Measurements from ENCODE around the gene REEP5. TPM values are rescaled to one million over a fixed set of nuclear protein-coding genes. Genes with fewer than 3 reads are reported as not detected.

Gene REEP5
- total and polyA plus RNA-seq, 9 of the 15 experiments (the other 6 are each of a cell fraction or from before 2014, with no cell fraction given), result 14.7 to 102 (median 36.0) TPM

DNA sequence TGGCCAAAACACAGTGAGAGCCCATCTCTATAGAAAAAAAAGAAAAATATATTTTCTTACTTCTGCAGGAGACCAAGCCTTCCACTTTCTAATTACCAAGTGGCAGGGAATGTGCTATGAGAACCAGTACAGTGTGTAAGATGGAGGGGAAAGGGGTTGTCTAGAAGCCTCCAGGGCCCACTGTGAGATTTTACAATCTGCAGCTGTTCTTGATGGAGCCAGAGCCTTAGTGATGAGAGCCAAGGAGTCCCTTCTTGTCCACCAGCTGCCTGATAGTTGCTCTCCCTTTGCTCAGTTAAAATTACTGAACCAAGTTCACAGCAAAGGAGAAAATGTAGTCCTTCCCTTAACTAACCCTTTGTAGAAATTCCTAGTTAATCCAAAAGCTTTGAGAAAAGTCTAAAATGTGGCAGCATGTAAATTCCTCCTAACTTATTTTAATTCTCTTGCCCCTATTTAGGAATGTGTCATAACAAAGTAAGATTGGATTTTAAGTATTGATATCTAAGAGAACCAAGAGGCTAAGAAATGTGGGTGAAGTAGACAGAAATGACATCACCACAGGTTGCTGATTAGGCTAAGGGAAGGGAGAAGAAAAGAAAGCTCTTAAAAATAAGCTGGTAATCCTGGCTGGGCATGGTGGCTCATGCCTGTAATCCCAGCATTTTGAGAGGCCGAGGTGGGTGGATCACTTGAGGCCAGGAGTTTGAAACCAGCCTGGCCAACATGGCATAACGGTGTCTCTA, 41.6 kb downstream of the REEP5 start:
- Histone ChIP-seq H3K9ac (ENCODE audit: insufficient read depth in 1 of 2, low read depth in 2 of 2, low read length in 2 of 2) (no peak overlapping the region), H3K27me3 (ENCODE audit: control insufficient read depth in 2 of 2, insufficient read depth in 2 of 2, low read length in 2 of 2) (no peaks in the 10 kb centered on the region), H3K27ac (ENCODE audit: extremely low read depth, low read depth, low read length) (no peak overlapping the region), H3K4me1 (replicated peaks in 1 of 2; ENCODE audit: control insufficient read depth in 2 of 2, insufficient read depth in 2 of 2, low read length in 2 of 2) (peaks cover 0 to 16% of the 10 kb centered on the region in 2 experiments; a peak in 3 of 5 replicates), H3K79me2 (ENCODE audit: control insufficient read depth, insufficient read depth, low read length) (peaks cover 3% of the 10 kb centered on the region; the same call in 1 of the 3 replicates), H4K20me1 (replicated peaks; ENCODE audit: control insufficient read depth, insufficient read depth, low read length) (peaks cover 5% of the 10 kb centered on the region), H3K36me3 (ENCODE audit: control insufficient read depth, insufficient read depth, low read length) (peaks cover 79% of the 10 kb centered on the region), H3K9me1 (ENCODE audit: control insufficient read depth, insufficient read depth, low read length) (no peaks in the 10 kb centered on the region), H2AFZ (ENCODE audit: low read depth, low read length) (no peak overlapping the region), H3K9me3 (replicated peaks; ENCODE audit: control insufficient read depth, insufficient read depth, low read depth, low read length) (no peaks in the 10 kb centered on the region), H3K4me2 (ENCODE audit: insufficient read depth, low read length) (no peak overlapping the region), H3K4me3 (no peak overlapping the region)
- 83% methylated on average over 2 of the region's 2 CpGs for WGBS (ENCODE audit: insufficient coverage, low coverage, missing lambda C conversion rate)
- ATAC-seq (no peak), FAIRE-seq (no peak), DNase-seq (ENCODE audit: extremely low read depth in 1 of 4, low spot score in 3 of 4) (no peak)
- in situ Hi-C loops (cut with MboI), result no loop called here
- TF ChIP-seq PHB (CRISPR knock-in tag; IDR thresholded peaks at IDR 0.05), result no peak
- TF ChIP-seq RBM17 (IDR thresholded peaks at IDR 0.05; ENCODE audit: borderline replicate concordance, low read depth, low read length), result no peak
- TF ChIP-seq ZNF707 (CRISPR knock-in tag; conservative IDR thresholded peaks at IDR 0.05), result no peak
- TF ChIP-seq BRF1 (IDR thresholded peaks at IDR 0.05; ENCODE audit: borderline replicate concordance, extremely low read depth, insufficient read length), result no peak
- BruUV-seq (replicated peaks), result no TSS peak
- intact Hi-C loops (cut with micrococcal nuclease), result no loop called here
- ChIA-PET CTCF (ENCODE audit: low intra/inter-chr PET ratio) (no interaction called here), POLR2A (interaction anchor here (0.7 to 1.0 kb wide), 2 partner anchors 20 to 40 kb away, joined by 3 to 4 read pairs; no protein-coding TSS in a partner anchor)

DNA sequence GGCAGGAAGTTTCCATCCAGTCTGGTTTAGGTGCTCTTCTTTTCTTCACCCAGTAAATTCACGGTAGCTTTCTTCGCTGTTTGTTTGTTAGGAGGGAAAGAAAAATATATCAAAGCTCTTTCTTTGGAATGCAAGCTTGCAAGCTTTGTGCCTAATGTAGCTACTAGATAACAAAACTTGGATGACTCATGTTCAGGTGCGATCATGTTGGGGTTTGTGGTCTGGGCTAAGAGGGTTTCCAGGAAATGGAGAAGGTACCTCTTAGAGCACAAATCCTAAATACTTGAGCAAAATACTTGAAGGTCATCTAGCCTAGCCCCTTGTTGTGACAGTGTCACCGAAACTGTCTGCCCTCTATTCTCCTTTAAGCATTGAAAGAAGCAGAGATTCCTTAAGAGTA, 43.3 kb downstream of the REEP5 start:
- ATAC-seq, result peak; percentile 71
- CTCF ChIA-PET (ENCODE audit: low intra/inter-chr PET ratio), result no interaction called here
- TF ChIP-seq KDM1A (IDR thresholded peaks at IDR 0.05) (peak; percentile 96), MAFK (IDR thresholded peaks at IDR 0.05; ENCODE audit: low read length) (peak; percentile 16; the same call in 1 of the 2 replicates), HDAC1 (IDR thresholded peaks at IDR 0.05) (peak in 1 of 2 experiments; percentile 88; a peak in 2 of 4 replicates), FOXJ3 (CRISPR knock-in tag; IDR thresholded peaks at IDR 0.05) (no peak), ZC3H11A (IDR thresholded peaks at IDR 0.05; ENCODE audit: low read depth, low read length) (no peak), EGR1 (conservative IDR thresholded peaks at IDR 0.05) (no peak), ZNF75A (CRISPR knock-in tag; IDR thresholded peaks at IDR 0.05) (no peak)
- TF ChIP-seq, protein P1, sequence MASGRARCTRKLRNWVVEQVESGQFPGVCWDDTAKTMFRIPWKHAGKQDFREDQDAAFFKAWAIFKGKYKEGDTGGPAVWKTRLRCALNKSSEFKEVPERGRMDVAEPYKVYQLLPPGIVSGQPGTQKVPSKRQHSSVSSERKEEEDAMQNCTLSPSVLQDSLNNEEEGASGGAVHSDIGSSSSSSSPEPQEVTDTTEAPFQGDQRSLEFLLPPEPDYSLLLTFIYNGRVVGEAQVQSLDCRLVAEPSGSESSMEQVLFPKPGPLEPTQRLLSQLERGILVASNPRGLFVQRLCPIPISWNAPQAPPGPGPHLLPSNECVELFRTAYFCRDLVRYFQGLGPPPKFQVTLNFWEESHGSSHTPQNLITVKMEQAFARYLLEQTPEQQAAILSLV (tag; IDR thresholded peaks at IDR 0.05), result no peak
- TF ChIP-seq, protein P2, sequence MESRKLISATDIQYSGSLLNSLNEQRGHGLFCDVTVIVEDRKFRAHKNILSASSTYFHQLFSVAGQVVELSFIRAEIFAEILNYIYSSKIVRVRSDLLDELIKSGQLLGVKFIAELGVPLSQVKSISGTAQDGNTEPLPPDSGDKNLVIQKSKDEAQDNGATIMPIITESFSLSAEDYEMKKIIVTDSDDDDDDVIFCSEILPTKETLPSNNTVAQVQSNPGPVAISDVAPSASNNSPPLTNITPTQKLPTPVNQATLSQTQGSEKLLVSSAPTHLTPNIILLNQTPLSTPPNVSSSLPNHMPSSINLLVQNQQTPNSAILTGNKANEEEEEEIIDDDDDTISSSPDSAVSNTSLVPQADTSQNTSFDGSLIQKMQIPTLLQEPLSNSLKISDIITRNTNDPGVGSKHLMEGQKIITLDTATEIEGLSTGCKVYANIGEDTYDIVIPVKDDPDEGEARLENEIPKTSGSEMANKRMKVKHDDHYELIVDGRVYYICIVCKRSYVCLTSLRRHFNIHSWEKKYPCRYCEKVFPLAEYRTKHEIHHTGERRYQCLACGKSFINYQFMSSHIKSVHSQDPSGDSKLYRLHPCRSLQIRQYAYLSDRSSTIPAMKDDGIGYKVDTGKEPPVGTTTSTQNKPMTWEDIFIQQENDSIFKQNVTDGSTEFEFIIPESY (CRISPR knock-in tag; IDR thresholded peaks at IDR 0.05), result 0 out of 2 replicates have a peak, but pooled peaks have one; percentile 14

More for the DNA sequence above, 43.3 kb downstream of the REEP5 start:
- Histone ChIP-seq H2AFZ (ENCODE audit: low read depth, low read length) (no peak overlapping the region), H3K4me1 (replicated peaks in 1 of 2; ENCODE audit: control insufficient read depth in 2 of 2, insufficient read depth in 2 of 2, low read length in 2 of 2) (peaks cover 0 to 16% of the 10 kb centered on the region in 2 experiments; a peak in 3 of 5 replicates), H4K20me1 (replicated peaks; ENCODE audit: control insufficient read depth, insufficient read depth, low read length) (peaks cover 5% of the 10 kb centered on the region), H3K27ac (ENCODE audit: extremely low read depth, low read depth, low read length) (0 out of 3 replicates have a peak overlapping the region, but pooled peaks have one; percentile 29), H3K36me3 (ENCODE audit: control insufficient read depth, insufficient read depth, low read length) (peaks cover 74% of the 10 kb centered on the region), H3K9me1 (ENCODE audit: control insufficient read depth, insufficient read depth, low read length) (no peaks in the 10 kb centered on the region), H3K4me3 (no peak overlapping the region), H3K9me3 (replicated peaks; ENCODE audit: control insufficient read depth, insufficient read depth, low read depth, low read length) (no peaks in the 10 kb centered on the region), H3K27me3 (ENCODE audit: control insufficient read depth in 2 of 2, insufficient read depth in 2 of 2, low read length in 2 of 2) (no peaks in the 10 kb centered on the region), H3K9ac (ENCODE audit: insufficient read depth in 1 of 2, low read depth in 2 of 2, low read length in 2 of 2) (no peak overlapping the region), H3K4me2 (ENCODE audit: insufficient read depth, low read length) (no peak overlapping the region), H3K79me2 (ENCODE audit: control insufficient read depth, insufficient read depth, low read length) (peaks cover 3% of the 10 kb centered on the region; the same call in 1 of the 3 replicates)
- intact Hi-C loops (cut with micrococcal nuclease), result loop anchor here (5.0 kb wide), 1 partner anchor 39 kb away; no protein-coding TSS in a partner anchor
- in situ Hi-C loops (cut with MboI), result no loop called here
- DNase-seq (ENCODE audit: extremely low read depth in 1 of 4, low spot score in 3 of 4) (peak; percentile 29 to 76 (median 42)), FAIRE-seq (peak; percentile 85)
- WGBS (ENCODE audit: insufficient coverage, low coverage, missing lambda C conversion rate), result 6% methylated on average over 4 of the region's 4 CpGs
- POLR2A ChIA-PET, result interaction anchor here (0.6 to 0.9 kb wide), 3 partner anchors 10 to 18 kb away, joined by 3 read pairs; partner anchors contain the start of gene SRP19
- no TSS peak for BruUV-seq (replicated peaks)
